Fibroblast of lung (primary cell): Measurements from ENCODE around the gene USP6. TPM values are rescaled to one million over a fixed set of nuclear protein-coding genes. Genes with fewer than 3 reads are reported as not detected.
"Not testable (repeated sequence)": the region's sequence is repeated elsewhere in the genome, so short reads cannot be mapped to it uniquely, and the experiment has no call there.

Experiments
- DNase-seq, 2 donors: peaks; one replicate each; pipeline versions ENCODE4 v3.0.0 to v3.0.0-alpha.2; 2010; ENCODE audit warnings: low read depth in 2 of 2
- H2AFZ ChIP-seq: 2 replicates; pipeline ENCODE4 v1.5.1; 2012; ENCODE audit warnings: low read length, control low read depth, inconsistent platforms
- H3K27ac ChIP-seq: 2 replicates; pipeline ENCODE4 v1.5.1; 2011; ENCODE audit warnings: low read length, control low read depth; ENCODE audit not compliant: insufficient read depth
- H3K27me3 ChIP-seq: 2 replicates; pipeline ENCODE4 v1.5.1; 2011; ENCODE audit warnings: mild to moderate bottlenecking, low read length; ENCODE audit not compliant: control insufficient read depth, insufficient read depth
- H3K36me3 ChIP-seq: 2 replicates; pipeline ENCODE4 v1.5.1; 2011; ENCODE audit warnings: low read length; ENCODE audit not compliant: control insufficient read depth, insufficient read depth
- H3K4me1 ChIP-seq: 2 replicates; pipeline ENCODE4 v1.5.1; 2011; ENCODE audit warnings: low read length; ENCODE audit not compliant: control insufficient read depth, insufficient read depth; ENCODE audit errors: extremely low read depth
- H3K4me2 ChIP-seq: 2 replicates; pipeline ENCODE4 v1.5.1; 2011; ENCODE audit warnings: low read length, control low read depth; ENCODE audit not compliant: insufficient read depth; ENCODE audit errors: extremely low read depth
- H3K4me3 ChIP-seq, 4 experiments: fragments of 200-600 bp in 1 of 4; sonication (generic) in 1 of 4; replicated peaks in 1 of 4; 2 replicates each; pipeline ENCODE4 v1.5.1; 2011 to 2016; ENCODE audit warnings: low read length in 4 of 4, low read depth in 3 of 4, mild to moderate bottlenecking in 3 of 4, control low read depth in 2 of 4, inconsistent platforms in 1 of 4, mixed read lengths in 1 of 4; ENCODE audit not compliant: insufficient read depth in 1 of 4; ENCODE audit errors: control extremely low read depth in 1 of 4
- H3K79me2 ChIP-seq: 2 replicates; pipeline ENCODE4 v1.5.1; 2012; ENCODE audit warnings: mild to moderate bottlenecking, low read length, inconsistent platforms; ENCODE audit not compliant: control insufficient read depth, insufficient read depth
- H3K9ac ChIP-seq: 2 replicates; pipeline ENCODE4 v1.5.1; 2011; ENCODE audit warnings: mild to moderate bottlenecking, low read length, control low read depth; ENCODE audit not compliant: insufficient read depth
- H3K9me3 ChIP-seq: 2 replicates; pipeline ENCODE4 v1.5.1; 2012; ENCODE audit warnings: low read depth, low read length; ENCODE audit not compliant: control insufficient read depth, insufficient read depth
- H4K20me1 ChIP-seq: 2 replicates; pipeline ENCODE4 v1.5.1; 2011; ENCODE audit warnings: low read length; ENCODE audit not compliant: control insufficient read depth, insufficient read depth; ENCODE audit errors: extremely low read depth
- EZH2 ChIP-seq: IDR thresholded peaks from 2 replicates; pipeline ENCODE4 v1.5.1; 2012; ENCODE audit warnings: low read length, control low read depth, mild to moderate bottlenecking; ENCODE audit errors: missing control alignments
- polyA plus RNA-seq, 2 donors: library from polyadenylated mRNA; depleted of rRNA in 1 of 2; stranded (reverse) in 1 of 2; unstranded in 1 of 2; fragments of >200 nt; gene quantifications; 2 replicates each; pipeline ENCODE4 v1.2.1, GENCODE V29; 2011 to 2012; ENCODE audit warnings: missing spikeins in 1 of 2
- total RNA-seq: library from RNA; depleted of rRNA; stranded (reverse); fragments of >200 nt; gene quantifications from 2 replicates; pipeline ENCODE4 v1.2.1, GENCODE V29; 2014
- TF ChIP-seq, protein P1 (sequence below), 2 donors: IDR thresholded peaks in 1 of 2; conservative IDR thresholded peaks in 1 of 2; 1 replicate in 1 of 2; 2 replicates in 1 of 2; pipeline ENCODE4 v1.5.1; 2011 to 2012; ENCODE audit warnings: low read length in 2 of 2, control low read depth in 1 of 2, inconsistent platforms in 1 of 2, low read depth in 1 of 2, mild to moderate bottlenecking in 1 of 2

USP6 gene
- total and polyA plus RNA-seq, 2 donors (not counting 1 experiment from before 2014, with no cell fraction given) = 0.01 TPM; not detected in 1

DNA sequence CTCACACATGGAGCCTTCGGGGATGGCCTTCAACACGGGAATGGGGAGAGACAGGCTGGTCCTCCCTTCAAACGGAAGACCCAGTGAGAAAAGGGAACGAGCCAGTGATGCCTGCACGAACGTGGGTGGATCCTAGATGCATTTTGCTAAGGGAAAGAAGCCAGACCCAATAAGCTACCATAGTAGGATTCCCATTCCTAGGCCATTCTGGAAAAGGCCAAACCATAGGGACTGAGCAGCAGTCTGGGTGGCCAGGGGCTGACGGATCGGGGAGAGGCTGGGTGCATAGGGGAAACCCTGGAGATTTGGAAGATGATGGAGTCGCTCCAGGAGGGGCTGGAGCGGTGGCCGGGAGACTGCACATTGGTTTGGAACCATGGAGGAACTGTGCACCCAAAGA, 18.7 kb downstream of the USP6 start:
- not testable (repeated sequence) for H3K79me2 ChIP-seq, DNase-seq, H2AFZ ChIP-seq, H3K4me1 ChIP-seq, H3K27ac ChIP-seq, H3K4me2 ChIP-seq, H3K9me3 ChIP-seq, H3K9ac ChIP-seq, H3K4me3 ChIP-seq, H4K20me1 ChIP-seq, H3K27me3 ChIP-seq, H3K36me3 ChIP-seq

DNA sequence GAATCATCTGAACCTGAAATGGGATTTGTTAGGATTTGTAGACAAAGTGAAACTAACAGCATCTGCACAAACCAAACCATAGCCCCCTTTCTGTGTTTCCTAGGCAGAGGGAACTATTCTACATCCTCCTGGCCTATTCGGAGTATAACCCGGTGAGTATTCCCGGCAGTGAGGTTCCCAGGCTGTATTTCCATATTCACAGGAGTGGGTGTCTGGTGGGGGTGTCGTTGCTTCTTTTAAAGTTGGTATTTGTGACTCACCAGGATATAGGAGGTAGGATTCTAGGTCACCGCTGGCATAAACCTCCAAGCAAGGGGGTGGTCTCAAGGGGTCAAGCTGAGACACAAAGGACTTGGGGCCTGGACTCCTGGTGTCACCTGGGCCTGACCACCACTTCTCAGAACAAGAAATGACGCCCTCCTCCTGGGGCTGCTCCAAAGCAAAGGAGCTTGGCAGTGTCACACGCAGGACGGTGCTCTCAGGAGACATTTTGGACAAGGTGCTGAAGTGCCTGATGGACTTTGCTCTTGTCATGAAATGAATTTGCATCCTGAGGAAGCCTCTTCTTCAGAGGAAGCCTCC, 19.4 kb downstream of the USP6 start:
- not testable (repeated sequence) for H3K4me3 ChIP-seq, H3K4me2 ChIP-seq, H3K9ac ChIP-seq, H3K36me3 ChIP-seq, H2AFZ ChIP-seq, H3K27ac ChIP-seq, H3K79me2 ChIP-seq, H3K4me1 ChIP-seq, H4K20me1 ChIP-seq, DNase-seq, H3K9me3 ChIP-seq, H3K27me3 ChIP-seq

DNA sequence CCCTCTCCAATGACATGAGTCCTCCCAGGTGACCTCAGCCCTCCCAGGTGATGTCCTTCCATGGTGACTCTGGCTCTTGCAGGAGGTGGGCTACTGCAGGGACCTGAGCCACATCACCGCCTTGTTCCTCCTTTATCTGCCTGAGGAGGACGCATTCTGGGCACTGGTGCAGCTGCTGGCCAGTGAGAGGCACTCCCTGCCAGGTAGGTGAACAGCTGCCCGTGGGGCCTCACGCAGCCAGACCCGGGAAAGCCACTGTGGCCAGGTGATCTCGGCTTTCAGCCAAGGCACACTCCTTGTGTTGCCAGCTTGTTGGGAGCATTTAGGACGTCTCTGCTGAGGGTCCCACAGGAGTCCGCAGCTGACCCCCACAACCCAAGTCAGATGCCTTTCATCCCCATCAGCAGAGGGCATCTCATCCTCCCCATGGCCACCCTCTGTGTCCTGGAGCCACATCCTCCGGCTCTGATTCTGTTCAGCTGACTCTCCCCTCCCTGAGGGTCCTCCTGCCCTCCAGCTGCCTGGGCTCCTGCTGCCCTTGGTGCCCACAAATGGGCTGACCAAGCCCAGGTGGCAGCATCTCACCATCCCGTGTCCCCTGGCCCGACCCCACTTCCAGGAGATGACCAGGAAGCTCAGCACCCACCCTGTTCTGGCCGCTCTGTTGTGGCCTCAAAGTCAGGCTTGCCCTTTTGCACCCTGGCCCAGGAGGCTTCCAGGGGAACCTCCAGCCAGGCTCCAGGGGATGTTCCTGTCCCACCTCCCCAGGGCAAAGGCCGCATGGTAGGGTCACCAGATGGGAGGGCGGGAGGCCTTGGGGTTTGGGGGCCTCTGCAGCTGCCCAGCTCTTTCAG, 20.1 kb downstream of the USP6 start:
- Histone ChIP-seq H4K20me1 (no peaks in the 10 kb centered on the region), H3K4me2 (no peak overlapping the region), H3K9ac (no peak overlapping the region), H3K27ac (no peak overlapping the region), H2AFZ (no peak overlapping the region), H3K9me3 (no peaks in the 10 kb centered on the region), H3K36me3 (no peaks in the 10 kb centered on the region), H3K4me3 (no peak overlapping the region), H3K4me1 (no peaks in the 10 kb centered on the region), H3K79me2 (no peaks in the 10 kb centered on the region), H3K27me3 (no peaks in the 10 kb centered on the region)
- TF ChIP-seq, protein P1, sequence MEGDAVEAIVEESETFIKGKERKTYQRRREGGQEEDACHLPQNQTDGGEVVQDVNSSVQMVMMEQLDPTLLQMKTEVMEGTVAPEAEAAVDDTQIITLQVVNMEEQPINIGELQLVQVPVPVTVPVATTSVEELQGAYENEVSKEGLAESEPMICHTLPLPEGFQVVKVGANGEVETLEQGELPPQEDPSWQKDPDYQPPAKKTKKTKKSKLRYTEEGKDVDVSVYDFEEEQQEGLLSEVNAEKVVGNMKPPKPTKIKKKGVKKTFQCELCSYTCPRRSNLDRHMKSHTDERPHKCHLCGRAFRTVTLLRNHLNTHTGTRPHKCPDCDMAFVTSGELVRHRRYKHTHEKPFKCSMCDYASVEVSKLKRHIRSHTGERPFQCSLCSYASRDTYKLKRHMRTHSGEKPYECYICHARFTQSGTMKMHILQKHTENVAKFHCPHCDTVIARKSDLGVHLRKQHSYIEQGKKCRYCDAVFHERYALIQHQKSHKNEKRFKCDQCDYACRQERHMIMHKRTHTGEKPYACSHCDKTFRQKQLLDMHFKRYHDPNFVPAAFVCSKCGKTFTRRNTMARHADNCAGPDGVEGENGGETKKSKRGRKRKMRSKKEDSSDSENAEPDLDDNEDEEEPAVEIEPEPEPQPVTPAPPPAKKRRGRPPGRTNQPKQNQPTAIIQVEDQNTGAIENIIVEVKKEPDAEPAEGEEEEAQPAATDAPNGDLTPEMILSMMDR (conservative IDR thresholded peaks at IDR 0.05 in 1 of 2, IDR thresholded peaks at IDR 0.05 in 1 of 2; ENCODE audit: low read depth in 1 of 2, low read length in 2 of 2) = no peak
- no peak for TF ChIP-seq EZH2
- DNase-seq = no peak

DNA sequence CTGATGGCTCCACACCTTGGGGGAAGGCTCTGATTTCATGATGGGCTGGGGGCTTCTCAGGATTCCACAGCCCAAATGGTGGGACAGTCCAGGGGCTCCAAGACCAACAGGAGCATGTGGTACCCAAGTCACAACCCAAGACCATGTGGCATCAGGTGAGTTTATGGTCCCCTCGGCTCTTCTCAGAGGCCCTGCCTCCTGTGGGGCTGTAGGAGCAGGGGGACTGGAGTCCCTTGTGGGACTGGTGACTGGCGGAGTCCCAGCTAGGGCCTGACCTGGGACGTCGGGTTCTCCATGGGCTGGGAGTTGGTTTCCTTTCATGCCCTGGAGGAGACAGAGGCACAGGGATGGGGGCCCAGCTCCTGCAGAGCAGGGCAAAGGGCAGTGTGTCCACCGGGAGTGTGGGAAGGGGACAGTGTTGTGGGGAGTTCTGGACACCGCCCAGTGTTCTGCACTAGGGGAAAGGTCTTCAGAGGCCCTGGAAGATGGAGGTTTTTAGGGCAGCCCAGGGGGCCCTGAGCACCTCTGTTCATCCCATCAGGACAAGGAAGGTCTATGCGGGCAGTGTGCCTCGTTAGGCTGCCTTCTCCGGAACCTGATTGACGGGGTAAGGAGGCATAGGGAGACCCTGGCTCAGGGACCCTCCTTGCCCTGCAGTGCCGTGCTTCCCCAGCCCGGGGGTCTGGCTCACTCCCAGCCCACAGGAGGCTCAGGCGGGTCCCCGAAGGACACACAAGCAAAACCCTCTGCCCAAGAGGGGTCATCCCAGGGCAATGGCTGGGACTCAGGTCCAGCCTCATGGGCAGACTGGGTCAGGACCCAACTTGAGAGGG, 21.0 kb downstream of the USP6 start:
- H3K9me3 ChIP-seq, H3K27me3 ChIP-seq, H3K4me1 ChIP-seq, H2AFZ ChIP-seq, DNase-seq, H3K9ac ChIP-seq, H3K4me3 ChIP-seq, H4K20me1 ChIP-seq, H3K4me2 ChIP-seq, H3K36me3 ChIP-seq, H3K79me2 ChIP-seq, H3K27ac ChIP-seq: not testable (repeated sequence)

DNA sequence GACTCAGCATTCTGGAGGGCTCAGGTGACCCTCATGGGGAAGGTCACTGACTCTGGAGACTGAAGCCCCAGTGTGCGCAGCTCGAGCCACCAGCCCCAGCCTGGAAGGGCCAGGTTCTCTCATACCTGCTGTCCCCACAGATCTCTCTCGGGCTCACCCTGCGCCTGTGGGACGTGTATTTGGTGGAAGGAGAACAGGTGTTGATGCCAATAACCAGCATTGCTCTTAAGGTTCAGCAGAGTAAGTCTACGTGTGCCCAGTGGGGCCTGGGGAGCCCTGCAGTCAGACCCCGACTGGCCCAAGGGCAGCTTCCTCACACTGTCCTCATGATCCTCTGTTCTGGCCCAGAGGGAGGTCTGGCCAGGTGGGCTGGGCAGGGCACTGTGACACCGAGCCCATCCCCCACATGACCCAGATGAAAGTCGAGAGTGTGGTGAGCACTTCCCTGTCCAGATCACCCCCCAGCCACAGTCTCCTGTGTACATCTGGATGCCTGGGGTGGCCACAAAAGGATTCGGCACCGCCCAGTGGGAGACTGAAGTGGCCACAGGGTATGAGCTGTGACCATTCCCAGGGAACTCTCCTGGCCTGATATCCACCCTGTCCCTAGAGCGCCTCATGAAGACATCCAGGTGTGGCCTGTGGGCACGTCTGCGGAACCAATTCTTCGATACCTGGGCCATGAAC, 21.8 kb downstream of the USP6 start:
- H3K4me3 ChIP-seq, H3K9ac ChIP-seq, H4K20me1 ChIP-seq, H3K36me3 ChIP-seq, DNase-seq, H3K27ac ChIP-seq, H2AFZ ChIP-seq, H3K4me1 ChIP-seq, H3K79me2 ChIP-seq, H3K9me3 ChIP-seq, H3K27me3 ChIP-seq, H3K4me2 ChIP-seq: not testable (repeated sequence)
